Posterior cingulate gyrus (tissue), 11 donors: ENCODE measurements around the gene SYS1.
"Not testable (repeated sequence)": the region's sequence is repeated elsewhere in the genome, so short reads cannot be mapped to it uniquely, and the experiment has no call there.

ENCODE experiments used
- DNase-seq, 10 donors: peaks; one replicate each; pipeline versions ENCODE4 v3.0.0 to v3.0.0-alpha.2; 2020 to 2021; ENCODE audit warnings: mixed read lengths in 3 of 10
- intact Hi-C: fragments of 100-400 bp; cut with DNase I; formaldehyde crosslinking; loops from one replicate; pipeline ENCODE4 v1.15.1; 2023

SYS1 gene

GRCh38 chr20:45339084-45339483 lies 23.9 kb upstream of the SYS1 start:
- peak in 1 of 10 donors; percentile 22 for DNase-seq
- intact Hi-C loops, result no loop called here

- peak in 1 of 10 donors; percentile 36 for DNase-seq
- intact Hi-C loops, result no loop called here
These were observed 23.2 kb upstream of the SYS1 start for GRCh38 chr20:45339799-45340198.

- DNase-seq, result no peak
- intact Hi-C loops, result no loop called here
These were observed 22.6 kb upstream of the SYS1 start for GRCh38 chr20:45340236-45340847.

DNA sequence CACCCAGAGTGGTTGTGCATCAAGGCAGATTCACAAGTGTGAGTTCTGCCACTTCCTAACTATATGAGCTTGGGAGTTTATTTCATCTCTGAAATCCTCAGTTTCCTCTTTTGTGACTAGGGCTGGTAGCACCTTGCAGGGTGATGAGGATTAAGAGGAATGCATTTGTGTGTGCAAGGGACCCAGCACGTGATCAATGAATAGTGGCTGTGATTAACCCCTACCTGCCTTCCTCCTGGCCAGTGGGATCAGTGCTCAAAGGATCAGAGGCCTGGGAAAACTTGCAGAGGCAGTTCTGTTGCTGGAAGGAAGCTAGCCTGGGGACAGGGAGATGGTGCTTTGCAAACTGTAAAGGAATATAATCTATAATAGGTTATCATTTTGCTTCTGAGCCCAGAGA lies 22.0 kb upstream of the SYS1 start:
- intact Hi-C loops, result no loop called here
- DNase-seq, result no peak

- no peak for DNase-seq
- intact Hi-C loops, result no loop called here
These were observed 21.4 kb upstream of the SYS1 start for GRCh38 chr20:45341579-45341938.

DNA sequence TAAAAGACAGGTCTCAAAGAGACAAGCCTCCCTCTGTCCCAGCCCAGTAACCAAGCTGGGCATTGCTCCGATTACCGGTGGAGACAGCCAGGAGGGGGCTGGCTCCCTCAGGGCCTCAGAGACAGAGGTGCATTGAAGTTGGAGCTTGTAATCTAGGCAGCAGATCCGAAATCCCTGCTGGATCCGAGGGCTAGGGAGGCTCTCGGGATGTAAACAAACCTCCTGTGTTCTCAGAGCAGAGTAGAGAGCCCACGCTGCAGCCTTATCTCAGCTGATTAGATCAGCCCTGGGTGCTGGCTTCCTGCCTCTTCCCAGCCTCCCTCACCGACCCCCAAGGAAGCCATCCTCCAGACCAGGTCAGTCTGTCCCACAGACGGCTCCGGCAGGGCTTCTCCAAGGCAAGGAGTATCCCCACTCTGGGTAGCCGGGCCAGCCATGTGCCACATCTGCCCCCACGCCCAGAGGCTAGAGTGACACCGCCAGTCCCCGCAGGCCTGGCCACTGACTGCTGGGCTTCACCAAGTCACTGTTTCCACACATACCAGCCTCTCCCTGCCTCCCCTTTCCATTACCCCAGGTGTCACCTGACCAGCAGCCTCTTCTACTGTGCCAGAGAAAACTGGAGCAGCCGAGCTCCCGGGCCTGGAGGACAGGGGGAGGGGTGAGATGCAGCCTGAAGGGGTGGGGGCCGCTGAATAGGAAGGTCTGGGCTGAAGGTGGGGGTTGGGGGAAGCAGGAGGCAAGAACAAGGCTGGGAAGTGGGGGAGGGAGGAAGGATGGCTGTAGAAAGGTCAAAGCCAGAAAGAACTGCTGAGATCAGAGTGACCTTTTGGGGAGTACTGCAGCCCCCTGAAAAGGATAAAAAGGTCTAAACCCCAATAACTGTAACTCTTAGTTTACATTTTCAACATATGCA lies 20.8 kb upstream of the SYS1 start:
- intact Hi-C loops, result no loop called here
- peak in 8 of 10 donors; percentile 21 to 87 (median 48) for DNase-seq

DNA sequence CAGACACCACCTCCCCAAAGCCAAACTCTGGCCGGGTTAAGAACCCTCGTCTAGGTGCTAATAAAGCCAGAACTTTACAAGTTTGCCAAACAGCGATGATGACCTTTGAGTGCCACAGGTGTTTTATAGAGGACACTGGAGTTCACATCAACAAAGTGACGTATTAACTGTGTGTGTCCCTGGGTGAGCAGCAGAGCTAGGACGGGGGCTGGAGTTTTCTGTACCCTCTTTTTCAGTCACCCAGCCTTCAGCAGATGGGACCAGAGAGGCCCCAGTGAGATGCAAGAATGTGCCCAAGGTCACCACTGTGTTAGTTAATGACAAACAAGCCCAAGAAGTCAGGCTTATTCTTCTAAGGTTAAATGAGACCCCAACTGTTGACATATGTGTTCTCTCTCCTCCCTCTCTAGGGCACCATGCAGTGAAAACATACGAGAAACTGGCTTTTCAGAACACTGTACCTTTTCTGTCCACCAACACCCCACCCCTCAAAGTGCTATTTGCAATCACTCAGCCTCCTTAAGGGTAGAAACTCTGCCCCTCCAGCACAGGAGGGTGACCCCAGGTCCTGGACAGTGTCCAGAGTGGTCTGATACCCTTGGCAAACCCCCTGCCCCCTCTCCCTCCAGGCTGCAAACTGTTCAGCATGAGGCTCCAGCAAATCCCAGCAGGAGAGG lies 20.0 kb upstream of the SYS1 start:
- intact Hi-C loops, result no loop called here
- DNase-seq, result no peak

DNA sequence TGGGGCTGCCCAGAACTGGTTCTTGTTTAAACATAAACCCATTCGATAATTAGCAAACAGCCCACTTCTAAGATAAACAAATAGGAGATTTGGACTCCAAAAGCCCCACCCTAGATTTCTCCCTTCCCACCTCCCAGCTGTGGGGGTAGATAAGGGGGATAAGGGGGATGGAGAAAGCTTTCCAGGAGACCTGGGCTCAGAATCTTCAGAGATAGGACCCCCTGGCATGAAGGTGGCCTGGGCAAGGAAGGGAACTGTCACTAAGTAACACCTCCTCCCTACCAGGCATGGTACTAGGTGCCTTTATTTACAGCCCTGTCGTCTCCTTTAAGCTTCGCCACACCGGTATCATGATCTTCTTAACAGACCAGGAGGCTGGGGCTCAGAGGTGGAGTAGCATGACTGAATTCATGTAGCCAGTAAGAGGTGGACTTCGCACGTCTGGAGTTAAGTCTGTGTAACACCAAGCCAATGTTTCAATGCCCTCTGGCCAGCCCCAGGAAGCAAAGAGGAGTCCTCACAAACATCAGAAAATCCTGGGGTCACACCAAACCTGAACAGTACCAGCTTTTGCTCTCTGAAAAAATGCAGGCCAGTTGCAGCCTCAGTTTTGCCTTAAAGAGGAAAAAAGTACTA lies 19.3 kb upstream of the SYS1 start:
- no peak for DNase-seq
- intact Hi-C loops, result no loop called here

GRCh38 chr20:45344168-45344860 lies 18.6 kb upstream of the SYS1 start:
- peak in 3 of 10 donors; percentile 34 to 76 (median 51) for DNase-seq
- intact Hi-C loops, result no loop called here

GRCh38 chr20:45345104-45345936 lies 17.6 kb upstream of the SYS1 start:
- intact Hi-C loops, result no loop called here
- DNase-seq, result no peak

DNA sequence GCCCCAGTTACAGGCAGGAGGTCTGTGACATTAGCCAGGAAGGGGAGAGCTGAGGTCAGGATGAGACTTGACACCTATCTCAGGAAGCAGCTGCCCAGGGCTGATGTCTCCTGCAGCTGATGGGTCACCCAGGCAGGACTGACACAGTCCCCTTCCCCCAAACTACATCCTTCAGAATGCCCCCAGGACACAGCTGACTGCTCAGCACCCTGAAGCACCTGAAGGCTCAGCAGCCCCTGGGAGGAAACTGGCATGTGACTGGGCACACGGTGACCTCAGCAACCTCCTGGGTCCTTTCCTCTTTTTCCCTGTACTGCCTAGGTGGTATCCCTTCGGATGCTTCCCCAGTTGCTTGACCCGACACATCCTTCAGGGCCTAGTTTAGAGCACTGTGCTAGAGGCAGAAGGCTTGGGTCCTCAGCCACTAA lies 16.7 kb upstream of the SYS1 start:
- intact Hi-C loops, result no loop called here
- DNase-seq, result no peak

- DNase-seq, result no peak
- intact Hi-C loops, result no loop called here
These were observed 16.1 kb upstream of the SYS1 start for GRCh38 chr20:45346851-45347250.

DNA sequence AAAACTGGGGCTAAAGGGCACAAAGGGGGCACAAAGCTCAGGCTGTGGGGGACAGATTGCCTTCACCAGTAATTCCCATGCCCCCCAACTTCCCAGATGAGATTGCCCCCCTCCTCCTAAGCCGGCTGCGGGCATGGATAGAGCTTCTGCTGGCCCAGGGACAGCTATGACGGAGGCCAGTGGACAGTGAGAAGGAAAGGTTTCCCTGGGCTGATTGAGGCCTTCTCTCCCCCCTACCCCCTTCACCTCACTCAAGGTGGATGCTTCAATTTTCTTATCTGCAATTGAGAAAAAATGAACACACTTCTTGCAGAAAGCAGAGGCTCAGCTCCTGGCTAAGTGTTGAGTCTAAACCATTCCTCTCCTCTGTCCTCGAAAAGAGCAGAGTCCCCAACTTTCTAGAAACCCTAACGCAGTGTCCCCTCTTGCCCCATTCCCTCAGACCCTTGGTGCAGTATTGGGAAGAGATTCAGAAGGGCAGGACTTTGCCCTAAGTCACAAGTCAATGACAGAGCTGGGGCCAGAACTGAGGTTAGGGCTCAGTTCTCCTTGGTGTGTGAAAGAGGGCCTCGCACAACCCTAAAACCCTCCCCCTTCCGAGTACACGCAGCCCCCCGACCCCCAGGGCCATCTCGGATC lies 15.5 kb upstream of the SYS1 start:
- intact Hi-C loops, result no loop called here
- no peak for DNase-seq

DNA sequence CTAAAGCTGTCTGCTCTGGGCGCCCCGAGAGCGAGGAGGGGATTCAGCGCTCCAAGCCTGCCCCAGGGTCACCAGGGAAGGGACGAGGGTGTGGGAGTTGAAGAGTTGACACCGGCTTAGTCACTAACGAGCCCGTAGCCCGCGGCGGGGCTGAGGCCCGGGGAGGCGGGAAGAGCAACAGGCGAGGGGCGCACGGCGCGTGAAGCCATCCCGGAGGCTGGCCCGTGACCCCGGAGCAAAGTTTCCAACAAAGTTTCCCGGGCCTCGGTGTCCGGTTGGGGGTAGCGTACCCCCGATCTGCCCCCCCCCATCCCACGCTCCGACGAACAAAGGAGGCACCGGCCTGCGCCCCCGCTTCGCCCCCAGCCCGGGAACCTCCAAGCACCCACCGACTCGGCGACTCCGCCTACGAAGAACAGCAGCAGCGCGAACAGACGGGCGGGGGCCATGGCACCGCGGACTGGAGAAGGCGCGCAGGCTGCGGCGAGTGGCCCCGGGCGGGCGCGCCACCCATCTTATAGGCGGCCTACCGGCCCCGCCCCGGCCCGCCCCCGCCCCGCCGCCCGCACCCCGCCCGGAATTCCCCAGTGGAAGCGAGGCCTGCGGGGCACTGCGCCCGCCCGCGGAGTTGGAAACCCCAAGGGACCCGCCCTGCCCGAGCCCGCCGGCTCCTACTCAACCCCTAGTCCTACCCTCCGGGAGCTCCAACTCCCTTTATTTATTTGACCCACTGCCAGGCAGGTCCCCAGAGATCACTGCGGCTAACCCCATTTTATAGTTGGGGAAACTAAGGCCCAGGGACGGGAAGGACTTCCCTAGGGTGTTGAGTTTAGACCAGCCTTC lies 14.8 kb upstream of the SYS1 start, which contains the start of gene SDC4:
TSS of gene SDC4 (minus strand) at position 489 of the 843 bp plus-strand sequence. CDS start at position 449, 40 bp downstream.
- intact Hi-C loops, result no loop called here

DNA sequence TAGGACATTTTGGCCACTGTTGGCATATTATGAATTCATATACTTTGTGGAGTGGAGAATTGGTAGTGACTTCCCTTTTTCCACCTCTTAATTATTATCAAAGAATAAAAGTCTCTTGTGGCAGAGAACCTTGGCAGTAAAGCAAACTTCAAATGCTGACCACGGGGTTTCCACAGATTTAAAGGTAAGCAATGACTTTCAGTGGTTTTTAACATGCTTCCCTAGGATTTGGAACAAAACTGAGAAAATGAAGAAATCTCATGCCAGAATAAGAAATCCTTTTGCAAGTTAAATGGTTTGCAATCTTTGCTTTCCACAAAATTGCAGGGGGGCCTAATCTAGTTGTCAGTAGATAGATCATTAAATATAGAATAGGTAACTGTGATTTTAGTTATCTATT lies 12.7 kb upstream of the SYS1 start:
- intact Hi-C loops, result no loop called here

More for the DNA sequence above, 14.8 kb upstream of the SYS1 start, which contains the start of gene SDC4:
- peak in 3 of 10 donors; percentile 34 to 88 (median 65) for DNase-seq

DNA sequence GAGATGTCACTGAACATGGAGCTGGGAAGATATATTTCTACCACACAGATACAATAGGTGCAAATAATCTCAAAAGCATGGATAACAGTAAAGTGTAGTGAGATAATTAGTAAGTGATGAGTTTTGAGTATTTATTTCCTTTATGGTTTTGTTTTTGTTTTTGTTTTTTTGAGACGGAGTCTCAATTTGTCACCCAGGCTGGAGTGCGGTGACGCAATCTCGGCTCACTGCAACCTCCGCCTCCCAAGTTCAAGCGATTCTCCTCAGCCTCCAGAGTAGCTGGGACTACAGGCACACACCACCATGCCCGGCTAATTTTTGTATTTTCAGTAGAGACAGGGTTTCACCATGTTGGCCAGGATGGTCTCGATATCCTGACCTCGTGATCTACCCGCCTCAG lies 12.2 kb upstream of the SYS1 start:
- intact Hi-C loops, DNase-seq: not testable (repeated sequence)

More for the DNA sequence above, 12.7 kb upstream of the SYS1 start:
- no peak for DNase-seq

GRCh38 chr20:45352729-45353128 lies 10.2 kb upstream of the SYS1 start:
- intact Hi-C loops, result no loop called here
- no peak for DNase-seq

DNA sequence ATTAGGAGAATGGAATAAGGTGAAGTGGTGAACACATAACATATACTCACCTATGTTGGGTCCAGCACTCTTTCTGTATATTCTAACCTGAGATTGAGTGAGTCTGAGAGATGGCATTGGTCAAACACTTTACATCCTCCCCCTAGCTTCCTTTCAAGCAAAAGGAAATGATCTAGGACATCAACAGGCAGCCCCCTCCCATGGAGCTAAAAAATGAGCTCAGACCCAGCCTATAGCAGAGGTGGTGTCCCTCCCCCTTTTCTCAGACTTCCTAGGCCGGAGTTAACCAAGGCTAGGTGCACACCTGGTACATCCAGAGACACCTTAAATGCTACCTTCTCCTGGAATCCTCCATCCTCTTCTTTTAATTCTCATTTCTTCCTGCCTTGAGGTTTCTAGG lies 9.2 kb upstream of the SYS1 start:
- intact Hi-C loops, result no loop called here
- DNase-seq, result no peak
